K562 (cell line): ENCODE data around the gene AHCYL2.

ENCODE experiments used
- POLR2AphosphoS5 ChIP-seq: IDR thresholded peaks from 2 replicates; pipeline ENCODE4 v1.6.1; 2011; ENCODE audit warnings: mild to moderate bottlenecking, low read depth, low read length, moderate library complexity; ENCODE audit not compliant: control insufficient read depth, insufficient read depth
- RCOR1 ChIP-seq, 2 experiments: IDR thresholded peaks; 2 replicates each; pipeline ENCODE4 v1.6.1; 2012; ENCODE audit warnings: low read depth in 2 of 2, low read length in 2 of 2, borderline replicate concordance in 1 of 2, improper control_type of control experiment in 1 of 2

GRCh38 chr7:129359176-129359575 is 134.3 kb downstream of the AHCYL2 start:
- TF ChIP-seq POLR2AphosphoS5 (no peak), RCOR1 (IDR thresholded peaks at IDR 0.05; ENCODE audit: borderline replicate concordance in 1 of 2, low read depth in 2 of 2, low read length in 2 of 2) (no peak)
